Thymus (tissue), 14 donors: ENCODE data around the gene HERPUD1. TPM values are rescaled to one million over a fixed set of nuclear protein-coding genes. Genes with fewer than 3 reads are reported as not detected.
"Not testable (repeated sequence)": the region's sequence is repeated elsewhere in the genome, so short reads cannot be mapped to it uniquely, and the experiment has no call there.

ENCODE experiments used
- DNase-seq, 9 donors: peaks; one replicate each; pipeline ENCODE4 v3.0.0-alpha.2; 2013; ENCODE audit warnings: low spot score in 9 of 9, low read depth in 6 of 9, missing footprints in 1 of 9
- H3K27ac ChIP-seq, 2 donors: one replicate each; pipeline ENCODE4 v1.5.1; 2013; ENCODE audit warnings: control low read depth in 1 of 2, low read depth in 1 of 2, low read length in 1 of 2, mild to moderate bottlenecking in 1 of 2, moderate library complexity in 1 of 2
- H3K27me3 ChIP-seq, 2 donors: one replicate each; pipeline ENCODE4 v1.5.1; 2013; ENCODE audit warnings: low read length in 1 of 2; ENCODE audit not compliant: control insufficient read depth in 2 of 2, insufficient read depth in 1 of 2
- H3K36me3 ChIP-seq, 2 donors: one replicate each; pipeline ENCODE4 v1.5.1; 2013; ENCODE audit warnings: low read length in 1 of 2, mild to moderate bottlenecking in 1 of 2, moderate library complexity in 1 of 2; ENCODE audit not compliant: control insufficient read depth in 2 of 2, insufficient read depth in 2 of 2
- H3K4me1 ChIP-seq, 2 donors: one replicate each; pipeline ENCODE4 v1.5.1; 2013; ENCODE audit warnings: low read length in 2 of 2; ENCODE audit not compliant: control insufficient read depth in 2 of 2, insufficient read depth in 2 of 2
- H3K4me3 ChIP-seq, 2 donors: one replicate each; pipeline ENCODE4 v1.5.1; 2013; ENCODE audit warnings: low read length in 2 of 2, control low read depth in 1 of 2, mild to moderate bottlenecking in 1 of 2
- H3K9me3 ChIP-seq, 2 donors: one replicate each; pipeline ENCODE4 v1.5.1; 2013; ENCODE audit warnings: low read length in 1 of 2, mild to moderate bottlenecking in 1 of 2; ENCODE audit not compliant: control insufficient read depth in 2 of 2, insufficient read depth in 1 of 2
- WGBS: extraction: QIAGEN DNeasy Blood & Tissue Kit; methylation state at CpG from one replicate; pipeline ENCODE4 v1.1.7; 2013; 5-methylcytosine and 5-hydroxymethylcytosine counted together
- long read RNA-seq, 10 donors: transcript quantifications; one replicate each; lab custom pipeline, GENCODE V29; 2026
- polyA plus RNA-seq: library from polyadenylated mRNA; stranded (reverse); fragments of 200-250 nt; gene quantifications from one replicate; pipeline ENCODE4 v1.2.3, GENCODE V29; 2013
- total RNA-seq: library from RNA; stranded (reverse); fragments of 120-200 nt; gene quantifications from one replicate; pipeline ENCODE4 v1.2.4, GENCODE V29; 2013
- donor health status: healthy.

The HERPUD1 gene, protein sequence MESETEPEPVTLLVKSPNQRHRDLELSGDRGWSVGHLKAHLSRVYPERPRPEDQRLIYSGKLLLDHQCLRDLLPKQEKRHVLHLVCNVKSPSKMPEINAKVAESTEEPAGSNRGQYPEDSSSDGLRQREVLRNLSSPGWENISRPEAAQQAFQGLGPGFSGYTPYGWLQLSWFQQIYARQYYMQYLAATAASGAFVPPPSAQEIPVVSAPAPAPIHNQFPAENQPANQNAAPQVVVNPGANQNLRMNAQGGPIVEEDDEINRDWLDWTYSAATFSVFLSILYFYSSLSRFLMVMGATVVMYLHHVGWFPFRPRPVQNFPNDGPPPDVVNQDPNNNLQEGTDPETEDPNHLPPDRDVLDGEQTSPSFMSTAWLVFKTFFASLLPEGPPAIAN
- total RNA-seq = 28.3 TPM
- polyA plus RNA-seq = 105 TPM
- long read RNA-seq, donor 1, partial matches to known transcripts = 0 of 3 reads
- long read RNA-seq, donor 1, other reads (novel, unspliced or antisense) = 0 of 3 reads
- long read RNA-seq, donor 2 = 0 reads
- long read RNA-seq, donor 3, transcript HERPUD1-204 (8 exons, 2,946 nt) = major isoform, 25 of 36 reads
- long read RNA-seq, donor 3, partial matches to known transcripts = 0 of 36 reads
- long read RNA-seq, donor 3, other reads (novel, unspliced or antisense) = 0 of 36 reads
- long read RNA-seq, donor 4, transcript HERPUD1-204 (8 exons, 2,946 nt) = major isoform, 6 of 9 reads
- long read RNA-seq, donor 4, partial matches to known transcripts = 0 of 9 reads
- long read RNA-seq, donor 4, other reads (novel, unspliced or antisense) = 0 of 9 reads
- long read RNA-seq, donor 5, transcript HERPUD1-204 (8 exons, 2,946 nt) = major isoform, 30 of 39 reads
- long read RNA-seq, donor 5, partial matches to known transcripts = 0 of 39 reads
- long read RNA-seq, donor 5, other reads (novel, unspliced or antisense) = 0 of 39 reads
- long read RNA-seq, donor 6, transcript HERPUD1-204 (8 exons, 2,946 nt) = major isoform, 12 of 26 reads
- long read RNA-seq, donor 6, partial matches to known transcripts = 8 of 26 reads
- long read RNA-seq, donor 6, other reads (novel, unspliced or antisense) = 0 of 26 reads
- long read RNA-seq, donor 7, transcript HERPUD1-204 (8 exons, 2,946 nt) = major isoform, 30 of 32 reads
- long read RNA-seq, donor 7, partial matches to known transcripts = 0 of 32 reads
- long read RNA-seq, donor 7, other reads (novel, unspliced or antisense) = 0 of 32 reads
- long read RNA-seq, donor 8, transcript HERPUD1-204 (8 exons, 2,946 nt) = major isoform, 7 of 7 reads
- long read RNA-seq, donor 8, partial matches to known transcripts = 0 of 7 reads
- long read RNA-seq, donor 8, other reads (novel, unspliced or antisense) = 0 of 7 reads
- long read RNA-seq, donor 9, transcript HERPUD1-204 (8 exons, 2,946 nt) = major isoform, 8 of 10 reads
- long read RNA-seq, donor 9, partial matches to known transcripts = 0 of 10 reads
- long read RNA-seq, donor 9, other reads (novel, unspliced or antisense) = 0 of 10 reads
- long read RNA-seq, donor 10, transcript HERPUD1-204 (8 exons, 2,946 nt) = major isoform, 17 of 33 reads
- long read RNA-seq, donor 10, partial matches to known transcripts = 10 of 33 reads
- long read RNA-seq, donor 10, other reads (novel, unspliced or antisense) = 0 of 33 reads

DNA sequence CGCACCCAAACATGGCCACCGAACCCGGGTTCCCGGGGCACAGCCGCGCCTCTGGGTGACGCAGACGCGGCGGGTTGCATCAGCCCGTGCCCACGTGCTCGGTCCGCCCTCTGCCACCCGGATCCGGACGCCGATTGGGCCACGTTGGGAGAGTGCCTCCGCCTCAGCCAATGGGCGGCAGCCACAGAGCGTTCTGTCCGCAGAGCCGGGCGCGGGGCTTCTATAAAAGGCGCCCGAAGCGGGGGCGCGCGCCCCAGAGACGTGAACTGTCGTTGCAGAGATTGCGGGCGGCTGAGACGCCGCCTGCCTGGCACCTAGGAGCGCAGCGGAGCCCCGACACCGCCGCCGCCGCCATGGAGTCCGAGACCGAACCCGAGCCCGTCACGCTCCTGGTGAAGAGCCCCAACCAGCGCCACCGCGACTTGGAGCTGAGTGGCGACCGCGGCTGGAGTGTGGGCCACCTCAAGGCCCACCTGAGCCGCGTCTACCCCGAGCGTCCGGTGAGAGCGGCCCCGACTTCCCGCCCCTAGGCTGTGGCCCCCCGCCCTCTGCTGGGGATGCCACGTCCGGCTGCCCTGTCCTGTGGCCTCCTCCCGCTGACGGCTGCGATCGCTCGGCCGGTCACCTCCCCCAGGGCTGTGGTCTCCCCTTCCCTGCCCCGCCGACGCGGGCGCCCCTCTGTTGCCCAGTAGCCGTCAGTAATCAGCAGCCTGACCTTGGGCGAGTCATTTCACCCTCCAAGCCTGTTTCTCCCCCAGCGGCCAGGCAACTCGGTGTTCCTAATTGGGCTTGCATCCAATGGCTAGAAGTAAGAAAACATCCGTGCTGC is at the start of gene HERPUD1:
Gene HERPUD1 (plus strand): TSS at position 251 of the 829 bp plus-strand sequence. CDS start 103 bp downstream, at position 354.
- Histone ChIP-seq H3K4me1 (peaks cover 14 to 50% of the 10 kb centered on the region in 2 donors), H3K27ac (peak within 1 kb of the TSS; percentile 90 to 95), H3K36me3 (peaks cover 3 to 21% of the 10 kb centered on the region in 2 donors), H3K9me3 (no peaks in the 10 kb centered on the region), H3K27me3 (no peaks in the 10 kb centered on the region), H3K4me3 (peak within 1 kb of the TSS; percentile 65 to 98)
- DNase-seq = peak; percentile 94 to 99 (median 98)
- WGBS = under 1% methylated on average over 83 of the region's 83 CpGs

GRCh38 chr16:56883586-56883985 is 48.4 kb upstream of the HERPUD1 start:
- H3K4me1 ChIP-seq = no peaks in the 10 kb centered on the region
- no peak for DNase-seq
- H3K27ac ChIP-seq = no peak overlapping the region
- no peaks in the 10 kb centered on the region for H3K27me3 ChIP-seq
- H3K9me3 ChIP-seq = no peaks in the 10 kb centered on the region
- no peaks in the 10 kb centered on the region for H3K36me3 ChIP-seq
- no peak overlapping the region for H3K4me3 ChIP-seq
- 94% methylated on average over 2 of the region's 2 CpGs for WGBS

- Histone ChIP-seq H3K4me1 (no peaks in the 10 kb centered on the region), H3K9me3 (no peaks in the 10 kb centered on the region), H3K27me3 (no peaks in the 10 kb centered on the region), H3K27ac (no peak overlapping the region), H3K4me3 (no peak overlapping the region), H3K36me3 (no peaks in the 10 kb centered on the region)
- no peak for DNase-seq
- 96% methylated on average over 14 of the region's 14 CpGs for WGBS
Observed at GRCh38 chr16:56884026-56884582, 47.8 kb upstream of the HERPUD1 start.

GRCh38 chr16:56884929-56885328 is 47.0 kb upstream of the HERPUD1 start:
- WGBS = 97% methylated on average over 13 of the region's 13 CpGs
- not testable (repeated sequence) for H3K36me3 ChIP-seq, H3K9me3 ChIP-seq, DNase-seq, H3K27me3 ChIP-seq, H3K4me1 ChIP-seq, H3K4me3 ChIP-seq, H3K27ac ChIP-seq

DNA sequence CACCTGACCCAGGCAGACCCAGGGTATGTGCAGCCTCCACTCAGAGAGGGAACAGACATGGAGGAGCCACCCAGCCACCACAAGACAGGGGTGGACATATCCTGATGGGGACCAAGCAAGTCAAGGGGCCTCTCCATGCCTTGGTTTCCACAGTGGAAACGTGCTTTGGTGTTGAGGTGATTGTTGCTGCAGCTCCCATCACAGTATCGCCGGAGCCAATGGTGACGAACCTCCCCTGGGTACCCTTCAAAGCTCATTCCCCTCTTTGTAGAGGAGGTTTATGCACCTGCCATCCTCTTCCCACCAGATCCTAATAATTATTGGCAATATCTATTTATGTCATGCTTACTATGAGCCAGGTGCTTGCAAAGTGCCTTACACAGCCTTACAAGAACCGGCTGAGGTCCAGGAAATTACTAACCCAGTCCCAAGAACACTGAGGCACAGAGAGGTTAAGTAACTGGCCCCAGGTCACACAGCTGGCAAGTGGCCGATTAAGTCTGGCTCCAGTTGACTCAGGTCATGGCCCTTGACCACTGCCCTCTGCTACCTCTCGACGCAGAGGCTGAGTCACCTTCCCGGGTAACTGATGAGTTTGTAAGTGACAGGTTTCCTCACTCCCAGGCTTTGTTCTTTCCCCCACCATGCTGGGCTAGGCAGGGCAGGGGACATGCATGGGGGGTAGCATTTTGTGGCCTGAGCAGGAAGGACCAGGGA is 46.3 kb upstream of the HERPUD1 start:
- WGBS = 96% methylated on average over 9 of the region's 9 CpGs
- Histone ChIP-seq H3K4me1 (no peaks in the 10 kb centered on the region), H3K4me3 (no peak overlapping the region), H3K27me3 (no peaks in the 10 kb centered on the region), H3K27ac (no peak overlapping the region), H3K36me3 (no peaks in the 10 kb centered on the region), H3K9me3 (no peaks in the 10 kb centered on the region)
- no peak for DNase-seq

DNA sequence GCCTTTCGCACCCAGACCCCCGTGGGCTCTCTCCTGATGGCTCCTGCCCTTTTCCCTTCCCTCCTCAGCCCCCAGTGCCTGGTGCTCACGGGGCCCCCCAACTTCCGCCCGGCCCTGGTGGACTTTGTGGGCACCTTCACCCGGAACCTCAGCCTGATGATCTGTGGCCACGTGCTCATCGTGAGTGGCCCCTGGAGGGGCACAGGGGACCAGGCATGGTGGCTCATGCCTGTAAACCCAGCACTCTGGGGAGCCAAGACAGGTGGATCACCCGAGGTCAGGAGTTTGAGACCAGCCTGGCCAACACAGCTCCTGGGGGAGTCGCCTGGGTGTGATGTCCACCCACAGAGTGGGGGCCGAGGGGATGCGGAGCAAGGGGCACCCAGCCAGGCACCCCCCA is 45.6 kb upstream of the HERPUD1 start:
- H3K36me3 ChIP-seq = no peaks in the 10 kb centered on the region
- DNase-seq = no peak
- no peak overlapping the region for H3K4me3 ChIP-seq
- no peak overlapping the region for H3K27ac ChIP-seq
- WGBS = 96% methylated on average over 12 of the region's 12 CpGs
- H3K4me1 ChIP-seq = no peaks in the 10 kb centered on the region
- H3K9me3 ChIP-seq = no peaks in the 10 kb centered on the region
- H3K27me3 ChIP-seq = no peaks in the 10 kb centered on the region

DNA sequence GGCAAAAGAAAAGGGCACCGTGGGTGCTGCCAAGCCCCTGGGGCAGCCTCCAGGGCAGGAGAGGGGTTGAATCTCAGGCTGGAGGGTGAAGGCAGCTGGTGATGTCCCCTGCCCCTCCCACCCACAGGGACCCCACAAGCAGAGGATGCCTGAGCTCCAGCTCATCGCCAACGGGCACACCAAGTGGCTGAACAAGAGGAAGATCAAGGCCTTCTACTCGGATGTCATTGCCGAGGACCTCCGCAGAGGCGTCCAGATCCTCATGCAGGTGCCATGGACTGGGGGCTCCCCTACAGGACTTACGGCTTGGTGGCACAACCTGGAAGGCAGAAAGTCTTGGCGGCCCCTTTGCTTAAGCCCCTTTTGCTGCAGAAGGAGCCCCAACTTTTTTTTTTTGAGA is 45.1 kb upstream of the HERPUD1 start:
- H3K4me3 ChIP-seq = no peak overlapping the region
- H3K36me3 ChIP-seq = no peaks in the 10 kb centered on the region
- no peaks in the 10 kb centered on the region for H3K4me1 ChIP-seq
- 95% methylated on average over 9 of the region's 9 CpGs for WGBS
- no peaks in the 10 kb centered on the region for H3K27me3 ChIP-seq
- DNase-seq = no peak
- no peak overlapping the region for H3K27ac ChIP-seq
- H3K9me3 ChIP-seq = no peaks in the 10 kb centered on the region
